Measurements from ENCODE around the gene BABAM2. TPM values are rescaled to one million over a fixed set of nuclear protein-coding genes. Genes with fewer than 3 reads are reported as not detected.
A peak's percentile ranks its signal among the peaks of the same experiment; 100 is the strongest.

BABAM2 gene
- polyA plus RNA-seq, 2 donors: 9.1 to 18.0 TPM

DNA sequence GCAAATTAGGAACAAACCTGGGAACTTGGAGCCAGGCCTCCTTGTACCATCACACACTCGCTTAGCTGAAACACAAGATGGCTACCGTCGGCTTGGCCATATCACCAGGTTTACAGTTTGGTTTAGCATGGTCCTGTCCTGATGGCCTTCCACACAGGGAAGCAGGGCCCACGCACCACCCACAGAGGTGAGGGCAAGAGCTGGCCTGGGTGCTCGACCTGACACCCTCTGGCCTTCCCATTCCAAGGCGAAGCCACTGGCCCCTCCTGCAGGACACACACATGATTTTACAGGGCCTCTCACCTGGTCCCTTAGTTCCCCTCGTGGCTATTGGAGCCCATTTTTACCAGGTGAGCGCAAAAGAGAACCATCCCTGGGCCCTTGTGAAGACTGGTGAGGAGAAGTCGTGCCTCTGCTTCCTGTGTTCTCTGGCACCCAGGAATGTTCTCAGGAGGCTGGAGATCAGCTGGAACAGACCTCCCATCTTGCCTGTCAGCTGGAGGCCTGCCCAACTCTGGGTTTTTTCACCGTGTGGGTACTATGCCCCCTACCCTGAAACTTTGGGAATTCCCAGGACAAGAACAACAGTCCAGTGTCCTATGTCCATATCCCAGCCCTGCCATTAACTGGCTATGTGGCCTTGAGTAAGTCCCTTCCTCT, 449.1 kb downstream of the BABAM2 start:
- Histone ChIP-seq H3K36me3 (ENCODE audit: control insufficient read depth in 2 of 2, insufficient read depth in 2 of 2, low read length in 1 of 2) (no peaks in the 10 kb centered on the region), H3K27ac (ENCODE audit: low read depth in 2 of 2, low read length in 1 of 2) (peak overlapping the region in 1 of 2 donors; percentile 48), H3K4me1 (ENCODE audit: control insufficient read depth in 2 of 2, insufficient read depth in 2 of 2, low read length in 1 of 2) (peaks cover 3 to 20% of the 10 kb centered on the region in 2 donors), H3K27me3 (ENCODE audit: control insufficient read depth in 1 of 2, insufficient read depth in 2 of 2, low read length in 2 of 2) (no peaks in the 10 kb centered on the region), H3K4me3 (ENCODE audit: low read depth in 1 of 2, low read length in 2 of 2) (no peak overlapping the region), H3K9me3 (ENCODE audit: control insufficient read depth in 2 of 2, insufficient read depth in 1 of 2, low read depth in 1 of 2, low read length in 1 of 2) (no peaks in the 10 kb centered on the region)
- 89 to 90% methylated on average over 10 of the region's 10 CpGs for WGBS, 2 donors

DNA sequence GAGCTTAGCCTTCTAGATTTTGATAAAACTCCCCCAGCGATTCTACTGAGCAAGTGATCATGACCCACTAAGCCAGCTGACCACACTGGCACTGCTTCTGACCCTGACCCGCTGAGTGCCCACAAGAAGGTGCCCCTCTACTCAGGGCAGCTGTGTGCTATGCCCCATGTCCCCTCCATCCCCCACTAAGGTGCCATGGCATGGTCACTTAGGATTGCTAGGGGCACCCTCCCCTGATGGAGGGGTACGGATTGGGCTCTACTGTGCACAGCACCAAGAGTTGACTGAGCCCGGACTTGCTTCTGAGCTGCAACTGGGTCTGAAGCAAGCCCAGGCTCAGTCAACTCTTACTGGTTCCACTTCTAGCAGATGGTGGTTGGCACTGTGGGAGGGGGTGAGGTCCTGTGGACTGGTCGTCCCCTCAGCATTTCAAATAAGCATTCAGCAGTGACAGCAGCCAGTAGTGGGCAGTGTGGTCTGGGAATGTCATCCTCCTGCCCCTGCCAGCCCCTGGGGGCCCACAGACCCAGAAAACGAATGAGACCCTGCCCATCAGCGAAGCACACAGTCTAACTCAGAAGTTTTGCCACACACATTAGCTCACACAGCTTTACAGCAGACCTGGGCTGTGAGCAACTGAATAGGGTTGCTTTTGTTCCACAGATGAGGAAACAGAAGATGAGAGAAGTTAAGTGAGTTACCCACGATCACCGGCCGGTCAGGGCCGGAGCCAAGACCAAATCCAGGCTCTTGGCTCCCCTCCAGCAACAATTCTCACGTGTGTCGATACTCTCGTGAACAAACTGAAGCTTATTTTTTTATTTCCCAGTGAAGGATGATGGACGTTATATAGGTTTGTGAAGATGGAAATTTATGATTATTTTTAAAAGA, 450.0 kb downstream of the BABAM2 start:
- Histone ChIP-seq H3K27ac (ENCODE audit: low read depth in 2 of 2, low read length in 1 of 2) (peak overlapping the region; percentile 55 to 71), H3K4me1 (ENCODE audit: control insufficient read depth in 2 of 2, insufficient read depth in 2 of 2, low read length in 1 of 2) (peaks cover 6 to 27% of the 10 kb centered on the region in 2 donors), H3K4me3 (ENCODE audit: low read depth in 1 of 2, low read length in 2 of 2) (no peak overlapping the region), H3K36me3 (ENCODE audit: control insufficient read depth in 2 of 2, insufficient read depth in 2 of 2, low read length in 1 of 2) (no peaks in the 10 kb centered on the region), H3K27me3 (ENCODE audit: control insufficient read depth in 1 of 2, insufficient read depth in 2 of 2, low read length in 2 of 2) (no peaks in the 10 kb centered on the region), H3K9me3 (ENCODE audit: control insufficient read depth in 2 of 2, insufficient read depth in 1 of 2, low read depth in 1 of 2, low read length in 1 of 2) (no peaks in the 10 kb centered on the region)
- 68 to 75% methylated on average over 15 of the region's 15 CpGs for WGBS, 2 donors

DNA sequence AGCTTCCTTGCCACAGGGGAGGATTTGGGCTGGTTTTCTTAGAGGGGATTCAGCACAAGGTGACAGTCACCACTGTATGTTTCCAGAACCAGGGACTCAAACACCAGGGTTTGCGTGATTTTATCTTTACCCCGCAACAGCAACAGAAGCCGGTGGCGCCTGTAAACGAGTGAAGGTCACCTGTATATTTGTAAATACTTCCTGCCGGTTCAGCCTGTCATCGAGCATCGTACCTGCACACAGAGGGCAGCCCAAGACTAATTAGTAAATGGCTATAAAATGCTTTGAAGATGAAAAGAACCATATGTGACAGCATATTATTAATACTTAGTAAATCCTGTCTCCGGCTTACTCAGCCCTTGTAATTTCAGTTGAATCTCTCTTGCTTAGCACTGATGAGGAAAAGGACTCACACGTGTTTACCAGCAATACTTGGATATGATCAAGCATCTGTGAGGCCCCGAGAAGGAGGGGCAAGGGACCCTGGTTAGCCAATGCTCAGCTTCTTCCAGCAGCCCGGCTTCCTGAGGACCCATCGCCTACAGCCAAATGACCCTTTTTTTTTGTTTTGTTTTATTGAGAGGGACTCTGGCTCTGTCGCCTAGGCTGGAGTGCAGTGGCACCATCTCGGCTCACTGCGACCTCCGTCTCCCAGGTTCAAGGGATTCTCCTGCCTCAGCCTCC, 450.8 kb downstream of the BABAM2 start:
- Histone ChIP-seq H3K27me3 (ENCODE audit: control insufficient read depth in 1 of 2, insufficient read depth in 2 of 2, low read length in 2 of 2) (no peaks in the 10 kb centered on the region), H3K4me1 (ENCODE audit: control insufficient read depth in 2 of 2, insufficient read depth in 2 of 2, low read length in 1 of 2) (peaks cover 6 to 27% of the 10 kb centered on the region in 2 donors), H3K36me3 (ENCODE audit: control insufficient read depth in 2 of 2, insufficient read depth in 2 of 2, low read length in 1 of 2) (no peaks in the 10 kb centered on the region), H3K27ac (ENCODE audit: low read depth in 2 of 2, low read length in 1 of 2) (peak overlapping the region; percentile 55 to 74), H3K9me3 (ENCODE audit: control insufficient read depth in 2 of 2, insufficient read depth in 1 of 2, low read depth in 1 of 2, low read length in 1 of 2) (no peaks in the 10 kb centered on the region), H3K4me3 (ENCODE audit: low read depth in 1 of 2, low read length in 2 of 2) (no peak overlapping the region)
- WGBS, 2 donors: 66 to 74% methylated on average over 17 of the region's 17 CpGs

DNA sequence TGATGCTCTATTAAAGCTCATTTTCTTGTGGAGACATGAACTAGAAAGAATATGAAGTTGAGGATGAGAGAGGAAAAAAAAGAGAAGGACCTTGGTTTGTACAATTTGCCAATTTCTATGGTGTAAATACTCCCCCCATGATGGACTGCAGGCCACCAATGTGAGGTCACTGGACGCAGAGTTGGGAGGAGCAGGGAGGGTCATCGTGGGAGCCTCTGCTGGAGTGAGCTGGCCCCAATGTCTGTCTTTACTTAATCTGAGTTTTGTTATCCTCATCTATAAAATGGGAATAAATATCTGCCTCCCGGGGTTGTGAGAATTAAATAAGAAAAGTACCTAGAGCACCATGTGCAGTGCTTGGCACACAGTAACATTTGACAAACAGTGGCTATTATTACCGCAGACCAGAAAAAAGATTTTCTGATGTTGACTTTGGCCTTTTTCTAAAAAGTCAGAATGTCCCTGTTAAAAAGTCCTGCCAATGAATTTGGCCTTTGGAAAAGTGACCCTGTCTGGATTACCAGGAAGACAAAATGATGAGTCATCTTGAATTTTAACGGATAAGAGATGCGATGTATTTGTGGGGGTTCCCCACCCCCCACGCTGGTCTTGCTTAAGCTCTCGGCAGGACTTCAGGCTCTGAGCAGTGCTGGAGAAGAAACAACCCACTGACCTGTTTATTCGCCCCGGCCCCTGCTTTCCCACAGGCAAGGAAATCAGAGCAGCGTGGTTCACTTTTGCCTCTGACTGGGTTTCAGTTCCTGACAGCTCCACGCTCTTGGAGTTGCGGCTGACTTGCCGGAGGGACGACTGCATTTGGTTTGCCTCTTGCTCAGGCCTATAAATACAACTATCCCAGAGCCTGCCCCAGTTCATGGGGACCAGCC, 451.8 kb downstream of the BABAM2 start:
- Histone ChIP-seq H3K27me3 (ENCODE audit: control insufficient read depth in 1 of 2, insufficient read depth in 2 of 2, low read length in 2 of 2) (no peaks in the 10 kb centered on the region), H3K9me3 (ENCODE audit: control insufficient read depth in 2 of 2, insufficient read depth in 1 of 2, low read depth in 1 of 2, low read length in 1 of 2) (no peaks in the 10 kb centered on the region), H3K27ac (ENCODE audit: low read depth in 2 of 2, low read length in 1 of 2) (peak overlapping the region; percentile 52 to 57), H3K36me3 (ENCODE audit: control insufficient read depth in 2 of 2, insufficient read depth in 2 of 2, low read length in 1 of 2) (no peaks in the 10 kb centered on the region), H3K4me3 (ENCODE audit: low read depth in 1 of 2, low read length in 2 of 2) (no peak overlapping the region), H3K4me1 (ENCODE audit: control insufficient read depth in 2 of 2, insufficient read depth in 2 of 2, low read length in 1 of 2) (peaks cover 6 to 26% of the 10 kb centered on the region in 2 donors)
- WGBS, 2 donors: 49 to 53% methylated on average over 15 of the region's 15 CpGs

DNA sequence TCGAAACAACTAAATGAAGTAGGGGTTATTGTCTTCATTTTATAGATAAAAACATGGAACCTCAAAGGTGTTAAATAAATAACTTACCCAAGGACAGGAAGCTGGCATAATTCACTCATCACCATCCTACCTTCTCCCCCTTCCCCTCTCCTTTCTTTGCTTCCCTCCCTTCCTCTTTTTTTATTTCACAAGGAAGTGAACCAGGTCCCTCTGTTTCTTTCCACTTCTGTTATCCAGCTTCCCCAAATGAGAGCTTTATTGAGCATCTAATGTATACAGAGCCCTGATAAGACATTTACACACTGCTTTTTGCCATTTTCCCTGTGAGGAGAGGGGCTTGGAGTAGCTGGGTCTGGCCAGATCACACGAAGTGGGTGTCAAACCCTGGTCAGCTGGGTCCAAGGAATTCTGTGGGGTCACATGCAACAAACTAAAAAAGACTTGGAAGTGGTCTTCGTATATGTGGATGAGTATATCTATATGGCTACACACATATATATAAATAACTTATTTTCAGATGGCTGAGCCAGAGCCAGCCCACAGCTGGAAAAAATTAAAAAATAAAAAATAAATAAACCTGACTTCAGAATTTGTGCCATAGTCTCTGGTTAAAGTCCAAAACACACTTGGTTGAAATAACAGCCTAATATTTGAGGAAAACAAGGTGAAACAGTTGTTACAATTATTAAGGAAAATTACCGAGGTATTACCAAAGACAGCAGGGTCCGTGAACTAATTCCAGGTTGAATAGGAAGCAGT, 452.8 kb downstream of the BABAM2 start:
- Histone ChIP-seq H3K27me3 (ENCODE audit: control insufficient read depth in 1 of 2, insufficient read depth in 2 of 2, low read length in 2 of 2) (no peaks in the 10 kb centered on the region), H3K27ac (ENCODE audit: low read depth in 2 of 2, low read length in 1 of 2) (no peak overlapping the region), H3K36me3 (ENCODE audit: control insufficient read depth in 2 of 2, insufficient read depth in 2 of 2, low read length in 1 of 2) (no peaks in the 10 kb centered on the region), H3K4me3 (ENCODE audit: low read depth in 1 of 2, low read length in 2 of 2) (no peak overlapping the region), H3K4me1 (ENCODE audit: control insufficient read depth in 2 of 2, insufficient read depth in 2 of 2, low read length in 1 of 2) (peaks cover 6 to 33% of the 10 kb centered on the region in 2 donors), H3K9me3 (ENCODE audit: control insufficient read depth in 2 of 2, insufficient read depth in 1 of 2, low read depth in 1 of 2, low read length in 1 of 2) (no peaks in the 10 kb centered on the region)
- 81 to 85% methylated on average over 5 of the region's 5 CpGs for WGBS, 2 donors

DNA sequence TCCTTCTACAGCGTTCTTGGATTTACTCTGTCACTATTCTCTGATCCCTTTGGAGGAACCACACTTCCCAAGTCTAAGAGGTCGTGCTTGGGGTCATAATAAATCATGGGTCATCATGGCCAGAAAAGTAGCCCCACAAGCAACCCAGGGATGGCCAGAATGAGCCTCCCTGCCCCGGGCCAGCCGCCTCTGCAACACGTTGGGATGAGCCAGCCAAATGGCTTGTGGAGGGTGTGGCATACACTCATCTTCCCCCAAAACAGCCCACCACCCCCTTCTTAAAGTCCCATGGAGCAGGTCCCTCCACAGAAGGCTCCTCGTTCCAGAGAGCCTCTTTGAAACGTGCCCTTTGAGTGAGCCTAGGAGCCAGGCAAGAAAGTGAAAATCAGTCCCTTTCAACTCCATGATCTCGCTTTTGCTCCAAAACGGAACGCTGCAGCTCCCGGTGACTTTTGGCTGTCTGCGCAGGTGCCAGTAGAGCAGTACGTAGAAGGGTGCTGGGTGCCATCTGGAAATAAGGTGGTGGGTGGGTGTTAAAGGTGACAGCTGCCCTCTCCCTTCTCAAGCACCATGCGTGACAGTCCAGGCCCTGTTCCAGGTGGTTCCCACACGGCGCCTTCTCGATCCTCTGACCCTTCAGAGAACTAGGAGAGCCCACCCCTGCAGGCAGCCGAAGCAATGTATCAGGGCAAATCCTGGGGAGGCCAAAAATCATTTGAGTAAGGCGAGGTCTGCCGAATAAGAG, 453.6 kb downstream of the BABAM2 start:
- Histone ChIP-seq H3K9me3 (ENCODE audit: control insufficient read depth in 2 of 2, insufficient read depth in 1 of 2, low read depth in 1 of 2, low read length in 1 of 2) (no peaks in the 10 kb centered on the region), H3K27me3 (ENCODE audit: control insufficient read depth in 1 of 2, insufficient read depth in 2 of 2, low read length in 2 of 2) (no peaks in the 10 kb centered on the region), H3K27ac (ENCODE audit: low read depth in 2 of 2, low read length in 1 of 2) (no peak overlapping the region), H3K4me3 (ENCODE audit: low read depth in 1 of 2, low read length in 2 of 2) (no peak overlapping the region), H3K4me1 (ENCODE audit: control insufficient read depth in 2 of 2, insufficient read depth in 2 of 2, low read length in 1 of 2) (peaks cover 3 to 31% of the 10 kb centered on the region in 2 donors), H3K36me3 (ENCODE audit: control insufficient read depth in 2 of 2, insufficient read depth in 2 of 2, low read length in 1 of 2) (no peaks in the 10 kb centered on the region)
- WGBS, 2 donors: 89 to 90% methylated on average over 20 of the region's 20 CpGs

DNA sequence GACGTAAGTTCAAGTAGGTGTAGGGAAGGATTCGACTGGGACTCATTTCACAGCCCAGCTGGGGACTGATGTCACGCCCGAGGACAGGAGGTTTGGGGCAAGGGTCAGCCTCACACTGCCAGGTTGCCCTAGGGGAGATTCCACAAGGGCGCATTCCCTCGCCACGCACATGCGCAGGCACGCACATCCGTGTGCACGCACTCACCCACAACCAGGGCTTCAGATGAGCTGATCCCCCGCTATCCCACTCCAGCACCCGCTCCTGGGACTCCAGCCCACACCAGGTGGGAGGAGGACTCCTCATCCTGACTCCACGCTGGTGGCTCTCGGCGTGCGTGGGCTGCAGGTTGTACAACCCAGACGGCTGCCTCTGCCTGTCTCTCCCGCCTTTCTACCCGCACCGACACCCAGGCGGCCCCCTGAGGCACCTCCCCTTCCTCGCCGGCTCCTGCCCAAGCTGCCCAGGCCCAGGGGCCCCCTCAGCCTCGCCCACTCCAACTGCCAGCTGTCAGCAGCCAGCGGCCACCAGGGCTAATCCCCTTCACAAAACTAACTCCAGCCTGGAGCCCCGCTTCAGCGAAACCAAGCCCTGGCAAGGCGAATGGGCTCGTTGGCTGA, 454.3 kb downstream of the BABAM2 start:
- 78 to 83% methylated on average over 30 of the region's 30 CpGs for WGBS, 2 donors
- Histone ChIP-seq H3K36me3 (ENCODE audit: control insufficient read depth in 2 of 2, insufficient read depth in 2 of 2, low read length in 1 of 2) (no peaks in the 10 kb centered on the region), H3K27me3 (ENCODE audit: control insufficient read depth in 1 of 2, insufficient read depth in 2 of 2, low read length in 2 of 2) (no peaks in the 10 kb centered on the region), H3K27ac (ENCODE audit: low read depth in 2 of 2, low read length in 1 of 2) (no peak overlapping the region), H3K4me3 (ENCODE audit: low read depth in 1 of 2, low read length in 2 of 2) (no peak overlapping the region), H3K4me1 (ENCODE audit: control insufficient read depth in 2 of 2, insufficient read depth in 2 of 2, low read length in 1 of 2) (peaks cover 3 to 29% of the 10 kb centered on the region in 2 donors), H3K9me3 (ENCODE audit: control insufficient read depth in 2 of 2, insufficient read depth in 1 of 2, low read depth in 1 of 2, low read length in 1 of 2) (no peaks in the 10 kb centered on the region)

DNA sequence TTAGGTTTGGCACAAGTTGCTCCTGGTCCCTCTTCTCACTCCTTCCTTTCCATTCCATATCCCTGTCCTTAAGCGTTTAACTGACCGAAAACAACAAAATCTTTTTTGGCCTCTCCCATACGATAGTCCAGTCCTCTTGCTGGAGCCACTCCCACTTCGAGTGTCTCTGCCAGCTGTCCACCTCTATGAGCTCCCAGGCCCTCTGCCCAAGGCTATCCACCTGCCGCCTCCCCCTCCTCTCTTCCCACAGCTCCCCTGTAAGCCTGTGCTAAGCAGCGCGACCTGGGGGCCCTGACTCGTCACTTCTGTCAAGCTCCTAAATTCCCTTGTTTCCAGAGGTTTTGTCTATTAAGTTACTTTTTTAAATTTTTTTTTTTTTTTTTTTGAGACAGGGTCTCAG, 455.1 kb downstream of the BABAM2 start:
- Histone ChIP-seq H3K4me3 (ENCODE audit: low read depth in 1 of 2, low read length in 2 of 2) (no peak overlapping the region), H3K27me3 (ENCODE audit: control insufficient read depth in 1 of 2, insufficient read depth in 2 of 2, low read length in 2 of 2) (no peaks in the 10 kb centered on the region), H3K4me1 (ENCODE audit: control insufficient read depth in 2 of 2, insufficient read depth in 2 of 2, low read length in 1 of 2) (peaks cover 3 to 29% of the 10 kb centered on the region in 2 donors), H3K27ac (ENCODE audit: low read depth in 2 of 2, low read length in 1 of 2) (no peak overlapping the region), H3K36me3 (ENCODE audit: control insufficient read depth in 2 of 2, insufficient read depth in 2 of 2, low read length in 1 of 2) (no peaks in the 10 kb centered on the region), H3K9me3 (ENCODE audit: control insufficient read depth in 2 of 2, insufficient read depth in 1 of 2, low read depth in 1 of 2, low read length in 1 of 2) (no peaks in the 10 kb centered on the region)
- 76 to 82% methylated on average over 8 of the region's 8 CpGs for WGBS, 2 donors
